HEK293 (cell line): ENCODE results near the gene BTBD9.

Experiments
- CTCF ChIA-PET: fragments of 350-600 bp; formaldehyde crosslinking; extraction: SDS; loops from one replicate; lab custom pipeline; 2021; ENCODE audit warnings: antibody characterized with exemption; lab: Yijun Ruan, JAX
- POLR2A ChIA-PET: fragments of 300-600 bp; formaldehyde crosslinking; extraction: SDS; loops from one replicate; lab custom pipeline; 2020; ENCODE audit warnings: antibody characterized with exemption, inconsistent platforms; lab: Yijun Ruan, JAX
- H3K27ac ChIP-seq: fragments of 200-500 bp; sonication (Bioruptor generic); 2 replicates; pipeline ENCODE4 v1.5.1; 2014; ENCODE audit warnings: low read depth, low read length, control low read depth, inconsistent platforms; ENCODE audit errors: extremely low read depth
- H3K36me3 ChIP-seq, 2 experiments: fragments of 200-500 bp in 1 of 2; sonication (Bioruptor generic) in 1 of 2; 1 replicate in 1 of 2; 2 replicates in 1 of 2; pipeline ENCODE4 v1.5.1; 2014 to 2017; ENCODE audit warnings: inconsistent platforms in 2 of 2, low read length in 2 of 2; ENCODE audit not compliant: control insufficient read depth in 2 of 2, insufficient read depth in 1 of 2
- H3K4me1 ChIP-seq: fragments of 200-500 bp; sonication (Bioruptor generic); 2 replicates; pipeline ENCODE4 v1.5.1; 2014; ENCODE audit warnings: mild to moderate bottlenecking, low read length, inconsistent platforms; ENCODE audit not compliant: control insufficient read depth, insufficient read depth
- H3K4me3 ChIP-seq: 2 replicates; pipeline ENCODE4 v1.5.1; 2011; ENCODE audit warnings: low read depth, mild to moderate bottlenecking, control low read depth, low read length, moderate library complexity
- H3K9me3 ChIP-seq: fragments of 200-500 bp; sonication (Bioruptor generic); 2 replicates; pipeline ENCODE4 v1.5.1; 2014; ENCODE audit warnings: low read depth, low read length, inconsistent platforms; ENCODE audit not compliant: control insufficient read depth, insufficient read depth
- GLI2 ChIP-seq: fragments of 450-650 bp; formaldehyde crosslinking; IDR thresholded peaks from 2 replicates; pipeline ENCODE4; 2017; ENCODE audit warnings: missing biosample characterization, missing genetic modification characterization, low read depth, borderline replicate concordance
- KLF10 ChIP-seq: fragments of 450-650 bp; IDR thresholded peaks from 2 replicates; pipeline ENCODE4 v1.5.1; 2018; ENCODE audit warnings: missing biosample characterization, mild to moderate bottlenecking, missing genetic modification characterization
- KLF17 ChIP-seq: fragments of 450-650 bp; formaldehyde crosslinking; IDR thresholded peaks from 2 replicates; pipeline ENCODE4 v1.5.1; 2016; ENCODE audit warnings: missing biosample characterization, missing genetic modification characterization
- SP7 ChIP-seq: fragments of 450-650 bp; formaldehyde crosslinking; IDR thresholded peaks from 2 replicates; pipeline ENCODE4 v1.5.1; 2016; ENCODE audit warnings: missing biosample characterization, missing genetic modification characterization
- WT1 ChIP-seq: fragments of 450-650 bp; formaldehyde crosslinking; IDR thresholded peaks from 2 replicates; pipeline ENCODE4 v1.5.1; 2016; ENCODE audit warnings: missing biosample characterization, missing genetic modification characterization
- YY1 ChIP-seq: fragments of 450-650 bp; formaldehyde crosslinking; IDR thresholded peaks from 2 replicates; pipeline ENCODE4 v1.5.1; 2018; ENCODE audit warnings: missing biosample characterization, missing genetic modification characterization
- ZBTB17 ChIP-seq: fragments of 450-650 bp; formaldehyde crosslinking; IDR thresholded peaks from 2 replicates; pipeline ENCODE4 v1.5.1; 2016; ENCODE audit warnings: missing biosample characterization, missing genetic modification characterization
- ZBTB20 ChIP-seq: fragments of 450-650 bp; formaldehyde crosslinking; IDR thresholded peaks from 2 replicates; pipeline ENCODE4 v1.5.1; 2016; ENCODE audit warnings: missing biosample characterization, missing genetic modification characterization
- ZBTB7A ChIP-seq: fragments of 450-650 bp; formaldehyde crosslinking; IDR thresholded peaks from 2 replicates; pipeline ENCODE4 v1.5.1; 2016; ENCODE audit warnings: low read depth, missing biosample characterization, missing genetic modification characterization
- ZFHX2 ChIP-seq: fragments of 450-650 bp; formaldehyde crosslinking; conservative IDR thresholded peaks from 2 replicates; pipeline ENCODE4 v1.5.1; 2016; ENCODE audit warnings: missing biosample characterization, missing genetic modification characterization
- ZFP3 ChIP-seq: fragments of 450-650 bp; formaldehyde crosslinking; IDR thresholded peaks from 2 replicates; pipeline ENCODE4 v1.5.1; 2016; ENCODE audit warnings: low read depth, missing biosample characterization, missing genetic modification characterization
- ZFP37 ChIP-seq: fragments of 450-650 bp; formaldehyde crosslinking; IDR thresholded peaks from 2 replicates; pipeline ENCODE4 v1.5.1; 2016; ENCODE audit warnings: missing biosample characterization, missing genetic modification characterization
- ZNF133 ChIP-seq: fragments of 450-650 bp; formaldehyde crosslinking; IDR thresholded peaks from 2 replicates; pipeline ENCODE4 v1.5.1; 2016; ENCODE audit warnings: missing biosample characterization, missing genetic modification characterization
- ZNF138 ChIP-seq: fragments of 450-650 bp; formaldehyde crosslinking; IDR thresholded peaks from 2 replicates; pipeline ENCODE4 v1.5.1; 2016; ENCODE audit warnings: missing biosample characterization, missing genetic modification characterization, borderline replicate concordance
- ZNF157 ChIP-seq: fragments of 450-650 bp; formaldehyde crosslinking; IDR thresholded peaks from 2 replicates; pipeline ENCODE4 v1.5.1; 2016; ENCODE audit warnings: missing biosample characterization, missing genetic modification characterization
- ZNF175 ChIP-seq: fragments of 450-650 bp; formaldehyde crosslinking; IDR thresholded peaks from 2 replicates; pipeline ENCODE4 v1.5.1; 2016; ENCODE audit warnings: missing biosample characterization, missing genetic modification characterization
- ZNF19 ChIP-seq: fragments of 450-650 bp; formaldehyde crosslinking; IDR thresholded peaks from 2 replicates; pipeline ENCODE4; 2016; ENCODE audit warnings: missing biosample characterization, missing genetic modification characterization, low read depth
- ZNF248 ChIP-seq: fragments of 450-650 bp; formaldehyde crosslinking; IDR thresholded peaks from 2 replicates; pipeline ENCODE4 v1.5.1; 2017; ENCODE audit warnings: missing biosample characterization, missing genetic modification characterization
- ZNF26 ChIP-seq: fragments of 450-650 bp; formaldehyde crosslinking; IDR thresholded peaks from 2 replicates; pipeline ENCODE4 v1.5.1; 2016; ENCODE audit warnings: missing biosample characterization, missing genetic modification characterization
- ZNF311 ChIP-seq: fragments of 450-650 bp; formaldehyde crosslinking; IDR thresholded peaks from 2 replicates; pipeline ENCODE4 v1.5.1; 2017; ENCODE audit warnings: missing biosample characterization, missing genetic modification characterization, borderline replicate concordance
- ZNF560 ChIP-seq: fragments of 450-650 bp; formaldehyde crosslinking; IDR thresholded peaks from 2 replicates; pipeline ENCODE4 v1.5.1; 2017; ENCODE audit warnings: missing biosample characterization, missing genetic modification characterization, borderline replicate concordance
- ZNF561 ChIP-seq: fragments of 450-650 bp; IDR thresholded peaks from 2 replicates; pipeline ENCODE4 v1.5.1; 2018; ENCODE audit warnings: missing biosample characterization, missing genetic modification characterization, borderline replicate concordance
- ZNF571 ChIP-seq: fragments of 450-650 bp; formaldehyde crosslinking; IDR thresholded peaks from 2 replicates; pipeline ENCODE4 v1.5.0; 2017; ENCODE audit warnings: missing biosample characterization, missing genetic modification characterization
- ZNF645 ChIP-seq: fragments of 450-650 bp; formaldehyde crosslinking; IDR thresholded peaks from 2 replicates; pipeline ENCODE4; 2016; ENCODE audit warnings: missing biosample characterization, missing genetic modification characterization
- ZNF660 ChIP-seq: fragments of 450-650 bp; IDR thresholded peaks from 2 replicates; pipeline ENCODE4 v1.5.1; 2018; ENCODE audit warnings: missing biosample characterization, mild to moderate bottlenecking, missing genetic modification characterization
- ZNF677 ChIP-seq: fragments of 450-650 bp; IDR thresholded peaks from 2 replicates; pipeline ENCODE4 v1.5.0; 2018; ENCODE audit warnings: missing biosample characterization, mild to moderate bottlenecking, missing genetic modification characterization, moderate library complexity

BTBD9 gene

GRCh38 chr6:38185244-38185643, 454.5 kb downstream of the BTBD9 start:
- H3K36me3 ChIP-seq, result no peaks in the 10 kb centered on the region
- ChIA-PET CTCF (no interaction called here), POLR2A (no interaction called here)
- H3K4me3 ChIP-seq, result no peak overlapping the region
- no peak for TF ChIP-seq ZFP37 (tag by site-specific recombination)
- no peak for TF ChIP-seq ZNF19 (tag by site-specific recombination)
- no peak for TF ChIP-seq WT1
- no peak for TF ChIP-seq ZNF157 (tag by site-specific recombination)
- TF ChIP-seq ZBTB7A (tag by site-specific recombination), result no peak
- no peaks in the 10 kb centered on the region for H3K9me3 ChIP-seq
- no peaks in the 10 kb centered on the region for H3K4me1 ChIP-seq
- no peak overlapping the region for H3K27ac ChIP-seq

- H3K36me3 ChIP-seq, result no peaks in the 10 kb centered on the region
- no peak overlapping the region for H3K4me3 ChIP-seq
- ChIA-PET CTCF (no interaction called here), POLR2A (no interaction called here)
- no peak overlapping the region for H3K27ac ChIP-seq
- TF ChIP-seq ZNF248 (tag by site-specific recombination) (no peak), ZNF660 (tag by site-specific recombination) (no peak), ZNF26 (tag by site-specific recombination) (no peak), KLF10 (tag by site-specific recombination) (no peak)
- no peaks in the 10 kb centered on the region for H3K9me3 ChIP-seq
- no peaks in the 10 kb centered on the region for H3K4me1 ChIP-seq
These were observed 455.1 kb downstream of the BTBD9 start for GRCh38 chr6:38184585-38185080.

GRCh38 chr6:38183856-38184584, 455.7 kb downstream of the BTBD9 start:
- ChIA-PET POLR2A (no interaction called here), CTCF (no interaction called here)
- Histone ChIP-seq H3K36me3 (no peaks in the 10 kb centered on the region), H3K27ac (no peak overlapping the region), H3K4me1 (no peaks in the 10 kb centered on the region), H3K9me3 (no peaks in the 10 kb centered on the region), H3K4me3 (no peak overlapping the region)
- TF ChIP-seq ZFP3 (tag by site-specific recombination) (no peak), ZBTB20 (no peak), YY1 (no peak), ZNF677 (no peak), ZNF175 (tag by site-specific recombination) (no peak), ZNF138 (tag by site-specific recombination) (no peak), ZNF561 (tag by site-specific recombination) (no peak), ZNF645 (no peak), SP7 (no peak), GLI2 (tag by site-specific recombination) (no peak), KLF17 (tag by site-specific recombination) (no peak), ZNF560 (no peak), ZNF311 (tag by site-specific recombination) (no peak), ZBTB17 (tag by site-specific recombination) (no peak), ZNF571 (tag by site-specific recombination) (no peak), ZFHX2 (tag by site-specific recombination) (no peak), ZNF133 (no peak)
